Measurements from ENCODE around the gene ODAD3.

GRCh38 chr19:11463391-11463790 is 28.5 kb upstream of the ODAD3 start:
- TF ChIP-seq USF2 (IDR thresholded peaks at IDR 0.05; ENCODE audit: borderline replicate concordance, low read depth, low read length) = no peak
- no peak for TF ChIP-seq ESRRA (IDR thresholded peaks at IDR 0.05; ENCODE audit: low read length)
- TF ChIP-seq MTA3 (IDR thresholded peaks at IDR 0.05; ENCODE audit: borderline replicate concordance, low read length) = no peak
- TF ChIP-seq PBX3 (IDR thresholded peaks at IDR 0.05; ENCODE audit: insufficient replicate concordance, low read depth, low read length) = no peak

Measured in GM12878 (cell line).